HUES48 (cell line): ENCODE data around the gene CGNL1.

Experiments
- H3K27ac ChIP-seq: one replicate; pipeline ENCODE4 v1.7.0; 2013; ENCODE audit warnings: low read depth, low read length, inconsistent platforms
- H3K27me3 ChIP-seq: 2 replicates; pipeline ENCODE4 v1.6.1; 2013; ENCODE audit warnings: mild to moderate bottlenecking, low read length; ENCODE audit not compliant: control insufficient read depth, insufficient read depth
- H3K36me3 ChIP-seq: 2 replicates; pipeline ENCODE4 v1.6.1; 2013; ENCODE audit warnings: low read length; ENCODE audit not compliant: control insufficient read depth, insufficient read depth
- H3K4me1 ChIP-seq: 2 replicates; pipeline ENCODE4 v1.6.1; 2013; ENCODE audit warnings: mild to moderate bottlenecking, low read length; ENCODE audit not compliant: control insufficient read depth, insufficient read depth
- H3K4me3 ChIP-seq: 2 replicates; pipeline ENCODE4 v1.5.1; 2013; ENCODE audit warnings: mild to moderate bottlenecking, low read depth, low read length
- H3K9ac ChIP-seq: 2 replicates; pipeline ENCODE4 v1.6.1; 2013; ENCODE audit warnings: mild to moderate bottlenecking, low read depth, low read length, moderate library complexity
- H3K9me3 ChIP-seq: 2 replicates; pipeline ENCODE4 v1.6.1; 2013; ENCODE audit warnings: low read length; ENCODE audit not compliant: control insufficient read depth, insufficient read depth

The CGNL1 gene

DNA sequence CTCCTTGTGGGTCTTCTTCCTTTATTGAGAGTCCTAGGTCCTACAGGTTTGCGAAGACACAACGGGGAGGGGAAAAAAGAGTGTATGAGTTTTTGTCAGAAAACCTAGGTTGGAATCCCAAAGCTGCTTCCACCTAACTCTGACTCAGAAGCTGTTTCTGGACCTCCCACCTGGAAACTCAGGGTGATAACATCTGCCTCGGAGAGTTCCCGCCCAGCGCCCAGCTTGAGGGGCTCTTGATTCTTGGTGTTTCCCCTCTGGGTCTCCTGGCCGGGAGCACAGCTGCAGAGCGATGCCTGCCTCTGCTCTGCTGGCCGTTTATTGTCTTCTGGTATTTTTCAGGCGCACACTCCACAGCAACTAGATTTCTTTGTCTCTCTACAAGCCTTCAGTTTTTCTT is 162.5 kb downstream of the CGNL1 start:
- Histone ChIP-seq H3K4me3 (no peak overlapping the region), H3K27ac (no peak overlapping the region), H3K9me3 (no peaks in the 10 kb centered on the region), H3K9ac (no peak overlapping the region), H3K27me3 (no peaks in the 10 kb centered on the region), H3K4me1 (peaks cover 10% of the 10 kb centered on the region), H3K36me3 (peaks cover 53% of the 10 kb centered on the region)

DNA sequence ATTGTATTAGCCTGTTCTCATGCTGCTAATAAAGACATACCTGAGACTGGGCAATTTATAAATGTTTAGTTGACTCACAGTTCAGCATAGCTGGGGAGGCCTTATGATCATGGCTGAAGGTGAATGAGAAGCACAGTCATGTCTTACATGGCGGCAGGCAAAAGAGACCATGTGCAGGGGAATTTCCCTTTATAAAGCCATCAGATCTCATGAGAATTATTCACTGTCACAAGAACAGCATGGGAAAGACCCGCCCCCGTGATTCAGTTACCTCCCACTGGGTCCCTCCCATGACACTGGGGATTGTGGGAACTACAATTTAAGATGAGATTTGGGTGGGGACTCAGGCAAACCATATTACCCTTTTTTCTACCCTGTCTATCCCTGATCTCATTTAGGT is 163.9 kb downstream of the CGNL1 start:
- no peak overlapping the region for H3K9ac ChIP-seq
- no peak overlapping the region for H3K4me3 ChIP-seq
- H3K4me1 ChIP-seq: no peaks in the 10 kb centered on the region
- no peaks in the 10 kb centered on the region for H3K27me3 ChIP-seq
- H3K36me3 ChIP-seq: peaks cover 58% of the 10 kb centered on the region
- H3K27ac ChIP-seq: no peak overlapping the region
- no peaks in the 10 kb centered on the region for H3K9me3 ChIP-seq

DNA sequence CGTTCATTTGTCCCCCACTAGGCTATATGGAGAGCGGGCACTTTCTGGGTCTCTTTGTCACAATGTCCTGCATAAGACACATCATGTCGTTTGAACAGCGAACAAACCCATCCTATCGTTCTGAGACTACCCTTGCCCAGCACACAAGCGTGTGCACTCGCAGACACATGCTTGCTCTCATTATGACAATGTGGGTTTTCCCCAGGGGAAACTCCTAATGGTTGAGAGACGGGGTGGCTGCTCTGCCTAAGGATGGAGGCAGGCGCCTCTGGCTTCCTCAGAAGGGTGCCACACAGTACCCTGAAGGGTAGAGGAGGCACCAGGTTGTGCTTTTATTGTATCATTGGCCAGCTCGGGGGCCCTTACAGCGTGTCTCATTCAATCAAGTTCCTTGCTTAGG is 164.4 kb downstream of the CGNL1 start:
- Histone ChIP-seq H3K36me3 (peaks cover 58% of the 10 kb centered on the region), H3K9ac (no peak overlapping the region), H3K27me3 (no peaks in the 10 kb centered on the region), H3K4me1 (no peaks in the 10 kb centered on the region), H3K9me3 (no peaks in the 10 kb centered on the region), H3K4me3 (no peak overlapping the region), H3K27ac (no peak overlapping the region)

DNA sequence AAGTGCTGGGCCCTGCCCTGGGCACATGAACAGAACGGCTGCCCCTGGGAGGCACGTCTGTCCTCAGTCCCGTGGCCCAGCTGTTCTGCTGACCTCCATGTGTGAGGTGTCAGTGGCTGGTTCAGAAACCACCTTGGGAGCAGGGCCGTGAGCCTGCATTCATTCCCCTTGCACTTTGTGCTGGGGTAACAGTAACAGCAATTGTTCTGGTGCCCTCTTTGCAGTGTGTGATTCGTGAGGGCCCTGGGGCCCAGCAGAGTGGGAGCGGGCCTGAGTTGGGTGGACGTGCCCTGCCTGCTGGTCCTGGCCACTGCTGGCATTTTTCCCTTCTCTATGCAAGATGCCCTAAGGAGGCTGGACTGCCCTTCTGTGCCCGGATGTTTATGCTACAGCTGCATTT is 165.0 kb downstream of the CGNL1 start:
- H3K27ac ChIP-seq: no peak overlapping the region
- no peaks in the 10 kb centered on the region for H3K9me3 ChIP-seq

DNA sequence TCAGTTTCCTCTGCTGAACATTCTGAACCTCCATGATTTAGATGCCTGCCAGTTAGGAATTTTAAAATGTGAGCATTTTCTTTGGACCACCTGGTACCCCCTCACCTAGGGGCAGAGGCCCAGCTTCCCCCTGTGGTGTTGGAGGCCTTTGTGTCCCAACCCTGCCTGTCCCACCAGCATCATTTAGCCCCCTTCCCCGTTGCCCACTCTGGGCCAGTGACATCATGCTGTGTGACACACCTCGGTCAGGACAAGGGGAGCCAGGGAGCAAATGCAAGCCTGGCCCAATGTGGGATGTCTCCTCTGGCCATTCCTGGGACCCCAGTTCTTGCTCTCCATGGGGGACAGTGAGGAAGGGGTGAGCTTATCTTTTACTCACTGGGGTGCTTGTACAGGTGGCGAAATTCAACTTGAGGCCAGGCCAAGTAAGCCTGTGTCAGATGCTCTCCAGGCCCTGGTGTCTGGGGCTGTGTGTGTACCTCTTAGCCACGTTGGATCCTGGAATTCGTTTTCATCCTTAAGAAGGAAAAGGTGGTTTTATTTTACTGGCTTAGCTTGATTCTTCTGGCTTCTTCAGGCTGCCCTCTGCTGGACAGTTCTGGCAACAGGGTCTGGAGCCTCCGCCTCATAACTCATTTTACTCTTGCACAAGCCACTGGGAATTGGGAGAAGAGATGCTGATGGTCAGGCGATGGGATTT is 165.7 kb downstream of the CGNL1 start:
- Histone ChIP-seq H3K27me3 (no peaks in the 10 kb centered on the region), H3K36me3 (peaks cover 68% of the 10 kb centered on the region), H3K4me1 (no peaks in the 10 kb centered on the region), H3K4me3 (no peak overlapping the region), H3K27ac (no peak overlapping the region), H3K9me3 (no peaks in the 10 kb centered on the region), H3K9ac (no peak overlapping the region)

More for the DNA sequence above, 165.0 kb downstream of the CGNL1 start:
- Histone ChIP-seq H3K36me3 (peaks cover 62% of the 10 kb centered on the region), H3K4me1 (no peaks in the 10 kb centered on the region), H3K27me3 (no peaks in the 10 kb centered on the region), H3K4me3 (no peak overlapping the region), H3K9ac (no peak overlapping the region)

DNA sequence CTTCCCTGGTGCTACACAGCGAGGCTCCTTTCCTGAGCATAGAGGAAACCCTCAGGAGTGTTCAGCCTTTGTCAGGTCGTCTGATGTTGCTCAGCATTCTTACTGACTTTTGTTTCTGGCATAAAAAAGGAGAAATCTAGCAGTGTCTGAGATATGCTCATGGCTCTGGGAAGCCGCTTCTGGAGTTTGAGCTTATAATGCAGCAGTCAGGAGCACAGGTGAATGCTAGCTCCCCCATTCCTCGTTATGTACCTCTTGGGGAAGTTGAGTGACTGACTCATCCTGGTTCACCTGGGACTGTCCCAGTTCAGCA is 166.2 kb downstream of the CGNL1 start:
- Histone ChIP-seq H3K9ac (no peak overlapping the region), H3K9me3 (no peaks in the 10 kb centered on the region), H3K4me3 (no peak overlapping the region), H3K27ac (no peak overlapping the region), H3K27me3 (no peaks in the 10 kb centered on the region), H3K4me1 (no peaks in the 10 kb centered on the region), H3K36me3 (peaks cover 73% of the 10 kb centered on the region)

DNA sequence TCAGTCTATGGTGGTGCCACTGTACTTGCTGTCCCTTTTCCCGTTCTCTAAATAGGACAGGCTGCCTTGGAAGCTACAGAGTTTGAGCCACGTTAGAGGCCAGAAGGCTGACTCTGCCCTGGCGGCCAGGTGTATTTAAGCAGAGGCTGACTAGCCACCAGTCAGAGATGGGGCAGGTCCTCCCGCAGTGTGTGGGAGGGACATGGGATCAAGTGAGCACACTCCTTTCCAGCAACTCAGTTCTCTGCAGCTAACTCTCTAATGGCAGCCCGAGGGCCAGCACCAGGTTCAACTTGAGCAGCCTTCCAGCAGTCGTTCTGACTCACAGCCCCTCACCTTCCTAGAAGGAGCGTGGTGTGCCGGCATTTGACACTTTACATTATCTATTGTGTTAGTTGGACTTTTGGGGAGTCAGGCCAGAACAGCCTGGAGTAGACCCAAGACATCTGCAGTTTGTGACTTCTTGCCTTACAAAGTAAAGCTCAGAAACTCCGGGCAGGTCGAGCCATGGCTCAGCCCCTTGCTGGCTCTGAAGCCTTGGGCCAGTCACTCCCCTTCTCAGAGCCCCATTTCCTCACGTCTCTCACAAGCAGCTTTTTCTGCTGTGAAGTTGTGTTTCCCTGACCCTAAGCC is 168.7 kb downstream of the CGNL1 start:
- Histone ChIP-seq H3K4me3 (no peak overlapping the region), H3K27me3 (no peaks in the 10 kb centered on the region), H3K9ac (no peak overlapping the region), H3K4me1 (no peaks in the 10 kb centered on the region), H3K36me3 (peaks cover 75% of the 10 kb centered on the region), H3K27ac (no peak overlapping the region), H3K9me3 (no peaks in the 10 kb centered on the region)

DNA sequence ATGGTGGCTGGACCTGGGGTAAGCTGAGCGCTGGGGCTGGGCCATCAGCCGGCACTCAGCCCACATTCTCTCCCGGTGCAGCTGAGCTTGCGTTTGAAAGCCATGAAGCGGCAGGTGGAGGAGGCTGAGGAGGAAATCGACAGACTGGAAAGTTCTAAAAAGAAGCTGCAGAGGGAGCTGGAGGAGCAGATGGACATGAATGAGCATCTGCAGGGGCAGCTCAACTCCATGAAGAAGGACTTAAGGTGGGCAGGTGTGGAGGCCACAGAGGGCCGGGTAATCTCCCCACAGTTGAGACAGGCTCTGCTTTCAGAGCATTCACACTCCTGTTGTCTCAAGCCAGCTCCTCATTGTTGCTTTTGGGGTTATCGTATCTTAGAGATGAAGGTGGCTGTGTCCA is 169.7 kb downstream of the CGNL1 start:
- no peaks in the 10 kb centered on the region for H3K27me3 ChIP-seq

DNA sequence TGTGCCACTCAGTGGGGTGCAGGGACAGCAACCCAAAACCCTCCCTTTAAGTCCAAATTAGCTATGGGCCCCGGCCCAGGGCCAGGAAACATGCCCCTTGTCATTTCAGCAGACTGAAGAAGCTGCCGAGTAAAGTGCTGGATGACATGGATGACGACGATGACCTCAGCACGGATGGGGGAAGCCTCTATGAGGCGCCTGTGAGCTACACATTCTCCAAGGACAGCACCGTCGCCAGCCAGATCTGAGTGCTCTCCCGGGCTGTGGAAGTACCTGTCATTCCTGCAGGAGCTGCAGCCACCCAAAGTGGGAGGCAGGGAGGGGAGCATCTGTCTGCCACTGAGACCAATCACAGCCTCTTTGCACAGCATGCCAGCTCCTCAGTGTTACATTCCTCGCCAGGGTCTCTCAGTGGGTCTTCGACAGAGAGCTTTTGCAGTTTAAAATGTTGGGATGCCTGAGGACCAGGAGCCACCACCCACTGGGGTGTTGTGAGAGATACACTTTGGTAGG is 171.0 kb downstream of the CGNL1 start:
- Histone ChIP-seq H3K4me3 (no peak overlapping the region), H3K27me3 (no peaks in the 10 kb centered on the region), H3K36me3 (peaks cover 84% of the 10 kb centered on the region), H3K9me3 (no peaks in the 10 kb centered on the region), H3K4me1 (peaks cover 13% of the 10 kb centered on the region), H3K27ac (no peak overlapping the region), H3K9ac (no peak overlapping the region)

More for the DNA sequence above, 169.7 kb downstream of the CGNL1 start:
- Histone ChIP-seq H3K4me3 (no peak overlapping the region), H3K4me1 (peaks cover under 1% of the 10 kb centered on the region; the same call in 1 of the 2 replicates), H3K9me3 (no peaks in the 10 kb centered on the region), H3K36me3 (peaks cover 76% of the 10 kb centered on the region), H3K27ac (no peak overlapping the region), H3K9ac (no peak overlapping the region)

DNA sequence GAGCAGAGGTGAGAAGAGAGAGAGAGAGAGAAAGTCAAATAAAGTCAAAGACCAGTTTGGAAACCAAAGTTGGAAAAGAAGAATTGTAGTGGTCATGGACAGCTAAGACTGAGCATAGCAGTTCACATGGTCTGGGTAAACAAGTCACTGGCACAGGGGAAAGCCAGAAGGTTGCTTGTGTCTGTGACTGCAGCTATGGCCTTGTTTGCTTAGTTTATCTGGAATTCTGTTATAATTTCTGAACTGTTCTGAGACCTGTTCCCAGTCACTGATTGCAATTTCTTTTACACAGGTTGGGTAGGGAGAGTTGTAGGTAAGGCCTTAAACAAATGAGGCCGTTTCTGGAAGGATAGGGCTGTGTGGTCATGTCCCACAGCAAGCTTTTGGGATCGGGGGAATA is 172.0 kb downstream of the CGNL1 start:
- H3K27me3 ChIP-seq: no peaks in the 10 kb centered on the region
- no peak overlapping the region for H3K27ac ChIP-seq
- H3K4me1 ChIP-seq: peaks cover 15% of the 10 kb centered on the region
- H3K9me3 ChIP-seq: no peaks in the 10 kb centered on the region
- H3K9ac ChIP-seq: no peak overlapping the region
- H3K4me3 ChIP-seq: no peak overlapping the region
- H3K36me3 ChIP-seq: peaks cover 81% of the 10 kb centered on the region

DNA sequence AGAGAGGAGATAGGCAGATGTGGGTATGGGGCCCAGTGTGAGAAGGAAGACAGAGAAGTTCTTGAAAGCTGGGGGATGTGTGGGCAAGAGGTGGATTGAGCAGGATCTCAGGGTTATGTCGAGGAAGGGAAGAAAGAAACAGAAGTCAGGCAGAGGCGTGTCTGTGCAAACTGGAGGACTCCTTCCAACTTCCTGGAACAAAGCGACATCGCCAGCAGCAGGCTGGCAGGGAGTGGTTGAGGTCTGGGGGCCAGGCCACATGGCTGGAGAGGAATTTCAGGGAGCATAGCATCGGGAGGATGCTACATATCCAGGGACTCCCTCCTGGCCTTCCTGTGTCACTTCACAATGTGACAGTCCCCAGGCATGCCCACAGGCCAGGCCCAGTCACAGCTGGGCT is 172.5 kb downstream of the CGNL1 start:
- Histone ChIP-seq H3K36me3 (peaks cover 76% of the 10 kb centered on the region), H3K4me1 (peaks cover 15% of the 10 kb centered on the region), H3K4me3 (no peak overlapping the region), H3K9ac (no peak overlapping the region), H3K9me3 (no peaks in the 10 kb centered on the region), H3K27me3 (no peaks in the 10 kb centered on the region), H3K27ac (no peak overlapping the region)
